IPS-20b (cell line): Measurements from ENCODE around the gene GBA3.

Experiments used
- H3K27ac ChIP-seq: one replicate; pipeline ENCODE4 v1.5.1; 2013; ENCODE audit warnings: low read length
- H3K27me3 ChIP-seq: 2 replicates; pipeline ENCODE4 v1.6.1; 2013; ENCODE audit warnings: mild to moderate bottlenecking, low read length, inconsistent platforms; ENCODE audit not compliant: insufficient read depth
- H3K36me3 ChIP-seq: 2 replicates; pipeline ENCODE4 v1.6.1; 2013; ENCODE audit warnings: low read depth, mild to moderate bottlenecking, inconsistent platforms, low read length, moderate library complexity; ENCODE audit not compliant: insufficient read depth
- H3K4me1 ChIP-seq: 2 replicates; pipeline ENCODE4 v1.6.1; 2013; ENCODE audit warnings: mild to moderate bottlenecking, control low read depth, inconsistent platforms, low read length, moderate library complexity; ENCODE audit not compliant: insufficient read depth
- H3K4me3 ChIP-seq: 2 replicates; pipeline ENCODE4 v1.5.1; 2013; ENCODE audit warnings: mild to moderate bottlenecking, low read length, inconsistent platforms
- H3K9ac ChIP-seq: 2 replicates; pipeline ENCODE4 v1.6.1; 2013; ENCODE audit warnings: low read depth, mild to moderate bottlenecking, inconsistent platforms, low read length, moderate library complexity
- H3K9me3 ChIP-seq: 2 replicates; pipeline ENCODE4 v1.6.1; 2013; ENCODE audit warnings: mild to moderate bottlenecking, low read depth, low read length, inconsistent platforms; ENCODE audit not compliant: insufficient read depth

The GBA3 gene

GRCh38 chr4:22859318-22859717, 166.6 kb downstream of the GBA3 start:
- Histone ChIP-seq H3K36me3 (no peaks in the 10 kb centered on the region), H3K9me3 (no peaks in the 10 kb centered on the region), H3K9ac (no peak overlapping the region), H3K27ac (no peak overlapping the region), H3K27me3 (no peaks in the 10 kb centered on the region), H3K4me3 (no peak overlapping the region), H3K4me1 (no peaks in the 10 kb centered on the region)
